ENCODE data around the gene SLC30A2.

The SLC30A2 gene

GRCh38 chr1:26037904-26038303 is 8.0 kb downstream of the SLC30A2 start:
- no peak for FAIRE-seq

GRCh38 chr1:26036756-26037281 is 9.1 kb downstream of the SLC30A2 start:
- FAIRE-seq, result no peak

DNA sequence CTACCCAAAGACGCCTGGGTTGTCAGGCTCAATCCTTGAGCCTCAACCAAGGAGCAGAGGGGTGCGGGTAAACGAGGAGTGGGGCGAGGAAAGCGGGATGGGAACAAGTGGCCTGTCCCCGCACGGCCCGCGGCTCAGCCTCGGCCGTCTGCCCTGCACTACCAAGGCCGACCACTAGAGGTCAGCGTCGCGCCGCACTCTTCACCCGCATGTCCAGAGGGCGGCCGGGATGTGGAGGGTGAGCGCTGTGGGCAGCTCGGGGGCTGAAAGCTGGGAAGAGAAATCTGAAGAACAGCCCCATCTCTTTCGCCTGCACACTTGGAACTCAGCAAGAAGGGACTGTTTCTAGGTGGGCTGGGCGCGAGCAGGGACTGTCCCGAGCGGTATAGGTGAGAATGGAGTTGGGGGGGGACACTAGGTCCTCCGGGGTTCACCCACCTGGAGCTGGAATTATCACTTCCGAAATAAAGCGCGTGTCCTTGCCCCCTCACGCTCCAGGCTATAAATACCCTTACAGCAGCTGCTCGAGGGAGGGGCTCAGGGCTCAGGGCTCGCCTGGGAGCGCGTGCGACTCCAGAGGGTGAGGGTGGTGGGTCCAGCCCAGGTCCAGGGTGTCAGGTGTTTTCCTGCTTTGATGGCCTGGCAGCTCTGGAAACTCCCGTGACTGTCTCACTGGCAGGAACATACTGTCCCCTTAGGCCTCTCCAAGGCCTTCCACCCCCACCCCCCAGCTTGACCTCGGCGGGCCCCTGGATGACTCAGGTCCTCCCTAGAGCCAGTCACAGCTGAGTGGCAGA is 9.8 kb downstream of the SLC30A2 start:
- FAIRE-seq, result no peak

DNA sequence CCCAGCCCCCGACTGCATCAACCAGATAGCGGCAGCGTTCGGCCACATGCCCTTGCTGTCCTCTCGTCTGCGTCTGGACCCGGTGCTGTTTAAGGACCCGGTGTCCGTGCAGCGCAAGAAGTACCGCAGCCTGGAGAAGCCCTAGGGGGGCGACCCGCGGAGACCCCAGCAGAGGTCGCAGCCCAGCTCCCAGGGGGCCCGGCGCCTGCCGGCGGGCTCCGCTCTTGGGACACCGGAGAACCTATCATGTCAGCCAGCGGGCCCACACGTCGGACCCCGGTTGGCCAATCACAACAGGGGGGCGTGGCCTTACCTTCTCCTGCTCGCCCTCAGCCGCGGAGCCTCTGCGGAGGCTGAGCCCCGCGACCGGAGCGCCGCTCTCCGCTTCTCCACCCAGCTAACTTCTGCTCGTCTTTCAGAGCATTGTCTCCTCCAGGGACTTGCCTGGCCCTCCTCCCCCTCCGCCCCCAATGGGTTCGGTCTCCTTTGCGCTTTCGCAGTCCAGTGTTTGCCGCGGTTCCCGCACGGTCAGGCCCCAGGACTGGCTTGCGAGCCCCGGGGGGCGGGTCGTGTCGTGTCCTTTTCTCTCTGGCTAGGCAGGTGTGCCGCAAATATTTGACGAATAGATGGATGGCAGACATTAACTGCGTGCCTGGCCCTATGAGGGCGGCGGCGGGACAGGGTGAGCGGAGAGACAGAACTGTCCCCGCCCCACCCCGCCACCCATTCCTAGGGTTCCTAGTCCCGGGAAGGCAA is 10.5 kb downstream of the SLC30A2 start:
- FAIRE-seq, result peak; percentile 6

GRCh38 chr1:26034504-26035202 is 11.3 kb downstream of the SLC30A2 start:
- FAIRE-seq, result no peak

GRCh38 chr1:26032656-26033357 is 13.1 kb downstream of the SLC30A2 start:
- no peak for FAIRE-seq

- no peak for FAIRE-seq
Measured at GRCh38 chr1:26031611-26032220, 14.2 kb downstream of the SLC30A2 start.

- FAIRE-seq, result no peak
Measured at GRCh38 chr1:26031196-26031595, 14.7 kb downstream of the SLC30A2 start.

GRCh38 chr1:26029864-26030481 is 15.9 kb downstream of the SLC30A2 start:
- no peak for FAIRE-seq

GRCh38 chr1:26029054-26029863 is 16.7 kb downstream of the SLC30A2 start:
- no peak for FAIRE-seq

DNA sequence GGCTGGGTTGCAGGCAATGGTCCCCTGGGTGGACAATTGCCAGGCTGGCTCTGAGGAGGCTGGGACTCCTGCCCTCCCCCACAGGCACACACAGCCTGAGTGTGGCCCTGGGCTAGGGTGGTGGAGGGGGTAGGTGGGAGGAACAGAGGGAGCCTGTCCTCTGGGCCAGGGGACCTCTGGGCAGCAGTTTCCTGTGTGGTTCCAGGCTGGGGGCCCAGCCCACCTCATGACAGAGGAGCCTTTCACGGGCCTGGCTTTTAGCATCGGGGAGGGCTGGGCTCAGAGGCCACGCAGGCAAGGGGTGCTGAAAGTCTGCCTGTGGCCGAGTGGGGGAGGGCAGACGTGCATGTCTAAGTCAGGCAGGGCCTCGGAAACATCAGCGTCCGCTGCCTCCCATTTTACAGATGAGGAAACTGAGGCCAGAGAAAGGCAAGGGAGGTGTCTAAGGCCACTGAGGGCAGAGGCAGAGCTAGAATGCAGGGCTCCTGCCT is 17.4 kb downstream of the SLC30A2 start:
- FAIRE-seq, result no peak

DNA sequence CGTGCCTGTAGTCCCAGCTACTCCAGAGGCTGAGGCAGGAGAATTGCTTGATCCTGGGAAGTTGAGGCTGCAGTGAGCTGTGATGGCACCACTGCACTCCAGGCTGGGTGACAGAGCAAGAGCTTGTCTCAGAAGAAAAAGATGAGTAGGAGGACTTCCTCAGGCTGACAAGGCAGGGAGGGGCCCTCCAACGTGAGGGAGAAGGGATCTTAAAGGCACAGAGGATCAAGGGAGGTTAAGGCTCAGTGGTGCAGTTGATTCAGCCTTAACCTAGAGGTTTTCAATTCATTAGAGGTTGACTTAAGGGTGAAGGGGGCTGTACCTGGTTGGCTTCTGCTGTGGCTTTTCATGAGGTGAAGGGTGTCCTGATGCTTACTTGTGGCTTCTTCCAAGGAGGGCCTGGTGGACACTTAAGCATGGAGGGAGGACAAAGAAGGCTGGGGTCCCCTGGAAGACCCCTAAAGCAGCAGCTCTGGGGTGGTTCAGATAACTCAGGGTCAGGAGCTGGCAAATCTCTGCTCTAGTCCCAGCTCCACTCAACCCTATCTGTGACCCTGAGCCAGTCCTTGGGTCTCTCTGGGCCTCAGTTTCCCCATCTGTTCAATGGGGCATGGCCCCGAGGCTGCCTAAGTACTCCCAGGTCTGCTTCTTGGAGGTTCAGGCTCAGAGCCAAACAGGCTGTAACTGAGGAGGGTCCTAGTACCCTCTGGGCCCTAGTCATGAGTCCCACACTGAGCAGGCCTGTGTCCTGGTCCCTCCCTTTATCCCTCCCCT is 18.0 kb downstream of the SLC30A2 start:
- FAIRE-seq, result no peak

DNA sequence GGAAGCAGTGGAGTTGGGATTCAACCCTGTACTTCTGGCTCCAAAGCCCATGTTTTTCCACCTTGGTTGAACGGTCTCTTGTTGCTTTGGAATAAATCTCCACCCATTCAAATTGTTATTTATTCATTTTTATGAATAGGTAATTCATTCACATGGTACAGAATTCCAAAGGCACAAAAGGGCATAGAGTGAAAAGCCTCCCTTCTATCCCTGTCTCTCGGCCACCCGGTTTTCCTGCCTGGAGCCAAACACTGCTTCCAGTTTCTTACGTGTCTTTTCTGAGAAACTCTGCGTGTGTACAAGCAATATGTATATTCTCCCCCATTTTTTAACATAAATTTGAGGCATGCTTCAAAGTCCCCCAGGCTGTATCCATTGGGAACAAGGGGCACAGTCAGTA is 20.4 kb downstream of the SLC30A2 start:
- FAIRE-seq, result no peak

DNA sequence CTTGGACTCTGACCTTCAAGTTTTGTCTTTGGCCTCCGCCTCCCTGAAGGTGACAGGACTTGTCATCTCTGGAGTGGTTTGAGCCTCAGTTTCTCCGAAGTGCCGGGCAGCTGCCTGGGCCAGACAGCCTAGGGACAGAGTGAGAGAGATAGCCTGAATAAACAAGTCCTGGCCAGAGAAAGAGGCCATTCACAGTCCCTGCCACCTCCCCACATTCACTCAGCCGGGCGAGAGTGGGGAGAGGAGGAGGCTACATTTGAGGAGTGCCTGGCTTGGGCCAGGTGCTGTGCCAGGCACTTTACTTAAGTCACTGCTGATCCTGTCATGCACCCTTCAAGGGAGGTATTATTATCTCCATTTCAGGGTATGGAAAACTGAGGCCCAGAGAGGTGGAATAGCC is 20.9 kb downstream of the SLC30A2 start:
- FAIRE-seq, result no peak

GRCh38 chr1:26023826-26024225 is 22.1 kb downstream of the SLC30A2 start:
- FAIRE-seq, result no peak

DNA sequence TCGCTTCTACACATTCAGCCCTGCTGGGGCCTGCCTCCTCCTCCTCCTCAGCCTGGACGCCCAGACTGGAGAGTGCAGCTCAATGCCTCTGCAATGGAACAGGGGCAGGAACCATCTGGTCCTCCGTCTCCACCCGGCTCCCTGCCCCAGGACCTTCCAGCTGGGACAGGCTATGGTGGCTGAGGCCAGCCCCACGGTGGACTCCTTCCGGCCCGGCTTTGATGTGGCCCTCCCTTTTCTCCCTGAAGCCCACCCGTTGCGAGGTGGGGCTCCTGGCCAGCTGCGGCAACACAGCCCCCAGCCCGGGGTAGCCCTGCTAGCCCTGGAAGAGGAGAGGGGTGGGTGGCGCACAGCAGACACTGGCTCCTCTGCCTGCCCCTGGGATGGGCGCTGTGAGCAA is 22.9 kb downstream of the SLC30A2 start:
- no peak for FAIRE-seq

GRCh38 chr1:26022404-26022779 is 23.5 kb downstream of the SLC30A2 start:
- no peak for FAIRE-seq

DNA sequence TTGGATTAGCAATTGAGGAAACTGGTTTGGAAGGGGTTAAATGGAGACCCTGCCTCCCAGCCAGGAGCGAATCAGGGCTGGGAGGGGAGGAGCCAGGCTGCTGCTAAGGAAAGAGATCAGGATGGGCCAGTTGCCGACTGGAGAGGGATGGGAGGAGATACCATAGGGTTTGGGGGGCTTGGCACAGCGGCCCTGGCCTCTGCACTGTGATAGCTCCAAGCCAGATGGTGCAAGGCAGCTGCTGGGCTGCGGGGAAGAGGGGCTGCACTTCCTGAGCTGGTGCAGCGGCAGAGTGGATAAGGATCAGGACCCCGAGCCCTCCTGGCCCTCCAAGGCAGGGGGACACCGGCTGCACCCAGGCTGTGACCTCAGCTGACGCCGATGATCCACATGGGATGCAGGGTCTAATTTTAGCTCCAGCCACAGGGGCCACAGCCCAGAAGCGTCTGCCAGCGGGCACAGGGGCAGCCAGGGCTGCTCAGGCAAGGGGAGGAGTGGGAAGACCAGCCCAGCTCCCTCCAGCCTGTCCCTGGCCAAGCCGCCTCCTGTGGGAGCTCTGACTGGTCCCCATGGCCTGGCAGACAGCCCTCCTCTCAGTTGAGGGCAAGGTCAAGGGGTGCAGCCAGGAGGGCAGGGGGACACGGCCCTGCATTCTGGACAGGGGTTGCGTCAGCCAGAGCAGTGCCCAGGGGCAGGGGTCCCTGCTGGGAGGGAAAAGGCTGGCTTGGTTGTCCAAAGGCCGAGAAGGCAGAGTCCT is 24.1 kb downstream of the SLC30A2 start, which contains the start of gene EXTL1:
Gene EXTL1, plus strand, starts transcription at position 129 of the 757 bp plus-strand sequence. CDS start 872 bp downstream, outside the sequence.
- no peak for FAIRE-seq
